ENCODE data around the gene OBSCN.
"Not testable (repeated sequence)": the region's sequence is repeated elsewhere in the genome, so short reads cannot be mapped to it uniquely, and the experiment has no call there.

Gene OBSCN

GRCh38 chr1:228264090-228264829 lies 56.4 kb downstream of the OBSCN start:
- DNase-seq = no peak

- DNase-seq = no peak
Measured at GRCh38 chr1:228265167-228265566, 57.3 kb downstream of the OBSCN start.

GRCh38 chr1:228267962-228268880 lies 60.4 kb downstream of the OBSCN start:
- no peak for DNase-seq

GRCh38 chr1:228268881-228269265 lies 61.0 kb downstream of the OBSCN start:
- DNase-seq = no peak

GRCh38 chr1:228269431-228269830 lies 61.6 kb downstream of the OBSCN start:
- DNase-seq = not testable (repeated sequence)

- DNase-seq = no peak
Measured at GRCh38 chr1:228270032-228270431, 62.2 kb downstream of the OBSCN start.

GRCh38 chr1:228271701-228272251 lies 63.9 kb downstream of the OBSCN start:
- DNase-seq = no peak

- DNase-seq = no peak
Measured at GRCh38 chr1:228272331-228272791, 64.5 kb downstream of the OBSCN start.

- no peak for DNase-seq
Measured at GRCh38 chr1:228272831-228273571, 65.2 kb downstream of the OBSCN start.

GRCh38 chr1:228273720-228274451 lies 66.0 kb downstream of the OBSCN start:
- no peak for DNase-seq

GRCh38 chr1:228274452-228275178 lies 66.8 kb downstream of the OBSCN start:
- no peak for DNase-seq

- no peak for DNase-seq
Measured at GRCh38 chr1:228275179-228275429, 67.3 kb downstream of the OBSCN start.

- DNase-seq = no peak
Measured at GRCh38 chr1:228275430-228276173, 67.8 kb downstream of the OBSCN start.

- DNase-seq = no peak
Measured at GRCh38 chr1:228276174-228276831, 68.5 kb downstream of the OBSCN start.

- no peak for DNase-seq
Measured at GRCh38 chr1:228276901-228277490, 69.2 kb downstream of the OBSCN start.

- no peak for DNase-seq
Measured at GRCh38 chr1:228277491-228278431, 69.9 kb downstream of the OBSCN start.

- no peak for DNase-seq
Measured at GRCh38 chr1:228278432-228278941, 70.6 kb downstream of the OBSCN start.

GRCh38 chr1:228279011-228279721 lies 71.3 kb downstream of the OBSCN start:
- DNase-seq = no peak
